ENCODE results near the gene KIDINS220.

Gene KIDINS220

GRCh38 chr2:8685697-8686358 lies 151.6 kb downstream of the KIDINS220 start:
- DNase-seq: peak; percentile 58

DNA sequence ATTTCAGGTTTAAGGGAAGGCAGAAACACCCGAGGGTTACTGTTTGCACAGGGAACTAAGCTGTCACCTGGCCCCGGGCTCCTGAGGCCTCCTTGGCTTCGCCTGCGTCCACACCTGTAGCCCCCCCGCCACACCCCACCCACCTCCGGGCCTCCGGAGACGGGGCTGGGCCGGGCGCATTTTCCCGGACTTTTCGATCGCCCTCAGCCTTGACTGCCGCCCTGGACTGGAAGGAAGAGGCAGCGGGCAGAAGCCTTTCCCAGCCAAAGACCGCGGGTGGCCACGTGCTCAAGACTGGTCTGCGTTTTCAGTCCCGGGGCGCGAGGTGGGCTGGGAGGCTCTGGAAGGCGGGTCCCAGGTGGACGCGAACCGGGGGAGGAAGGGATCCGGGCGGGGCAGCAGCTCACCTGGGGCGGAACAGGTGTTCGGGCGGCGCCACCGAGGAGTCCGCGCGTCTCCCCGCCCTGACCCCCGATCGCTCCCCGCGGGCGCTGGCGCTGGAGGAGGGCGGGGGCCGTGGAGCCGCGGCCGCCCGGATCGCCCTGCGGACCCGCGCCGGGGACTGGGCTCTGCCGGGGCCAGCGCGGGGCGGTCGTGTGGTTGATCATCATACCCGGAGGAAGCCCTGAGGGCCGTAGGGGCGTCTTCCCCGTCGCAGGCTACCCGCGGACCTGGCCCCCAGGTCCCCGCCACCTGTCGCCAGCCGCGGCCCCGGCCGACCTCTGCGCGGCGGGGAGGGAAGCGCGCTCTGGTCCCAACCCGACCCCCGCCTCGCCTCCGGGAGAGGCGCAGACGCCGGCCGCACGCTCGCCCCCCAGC lies 152.3 kb downstream of the KIDINS220 start:
- DNase-seq: peak; percentile 52

DNA sequence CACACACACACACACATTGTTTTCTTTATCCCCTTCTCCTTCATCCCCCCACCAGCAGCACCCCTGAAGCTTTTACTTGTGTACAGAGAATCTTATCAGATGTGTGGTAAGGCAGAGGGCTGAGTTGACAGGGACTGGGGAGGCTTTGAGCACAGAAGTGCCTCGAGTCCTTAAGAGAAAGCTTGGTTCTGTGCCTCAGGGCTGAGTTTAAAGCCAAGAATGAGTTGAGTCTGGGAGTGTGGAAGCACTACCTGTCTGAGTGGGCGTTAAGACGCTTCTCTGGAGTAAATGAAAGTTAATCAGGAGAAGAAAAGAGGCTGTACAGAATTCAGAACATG lies 152.9 kb downstream of the KIDINS220 start:
- DNase-seq: peak; percentile 52

GRCh38 chr2:8682719-8683667 lies 154.4 kb downstream of the KIDINS220 start:
- no peak for DNase-seq

GRCh38 chr2:8681786-8682692 lies 155.4 kb downstream of the KIDINS220 start, which contains the start of gene ID2:
Gene ID2, plus strand, starts transcription at chr2:8682056. Its CDS starts 110 bp downstream, at chr2:8682166.
- DNase-seq: peak; percentile 97

DNA sequence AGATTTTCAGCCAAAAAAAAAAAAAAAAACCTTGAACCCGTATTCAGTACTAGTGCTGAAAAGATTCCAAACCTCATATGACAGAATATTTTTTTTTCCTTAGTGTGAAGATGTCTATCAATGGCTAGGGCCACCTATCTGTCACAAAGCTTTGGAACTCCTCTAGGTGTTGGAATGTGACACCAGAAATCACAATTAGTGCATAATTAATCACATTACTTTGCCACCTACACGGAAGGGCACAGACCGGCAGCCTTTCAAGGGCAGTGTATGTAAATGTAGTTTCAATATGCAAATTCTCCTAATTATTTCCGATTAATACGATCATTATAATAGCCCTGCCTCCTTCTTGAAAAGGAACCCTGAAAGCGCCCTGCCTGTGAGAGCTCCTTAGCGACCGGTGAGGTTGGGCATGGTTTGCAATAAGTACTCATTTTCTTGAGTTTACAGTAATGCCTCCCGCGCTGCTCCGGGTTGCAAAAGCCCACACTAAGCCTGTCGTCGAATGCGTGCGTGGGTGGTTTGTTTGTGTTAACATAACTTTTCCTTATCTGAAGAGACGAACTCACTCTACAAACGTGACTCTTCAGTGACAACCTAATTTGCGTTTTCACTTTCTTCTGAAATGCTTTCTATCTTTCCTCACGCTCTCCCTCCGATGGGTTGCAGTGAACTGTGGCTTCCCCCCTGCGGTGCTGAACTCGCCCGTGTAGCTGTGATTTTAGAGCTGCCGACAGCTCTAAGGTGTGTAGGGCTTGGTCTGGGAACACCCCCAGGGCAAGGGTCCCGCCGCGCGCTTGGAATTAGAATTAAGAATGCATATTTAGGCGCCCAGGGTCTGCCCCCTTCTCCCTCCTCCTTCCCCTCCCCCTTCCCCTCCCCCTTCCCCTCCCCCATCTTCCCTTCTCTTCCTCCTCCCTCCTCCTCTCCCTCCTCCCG lies 156.3 kb downstream of the KIDINS220 start:
- DNase-seq: peak; percentile 71

- DNase-seq: no peak
Observed at GRCh38 chr2:8679827-8680731, 157.3 kb downstream of the KIDINS220 start.

DNA sequence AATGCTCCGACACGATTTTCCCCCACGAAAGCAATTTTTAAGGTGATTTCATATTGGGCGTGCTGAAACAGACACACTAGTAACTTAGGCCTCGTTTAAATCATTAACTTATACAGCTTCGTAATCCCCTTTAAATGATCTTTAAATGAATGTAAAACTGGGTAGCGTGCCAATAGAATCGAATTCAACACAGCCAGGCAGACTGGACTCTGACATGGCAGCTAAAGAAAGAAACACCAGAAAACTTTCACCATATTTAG lies 157.9 kb downstream of the KIDINS220 start:
- no peak for DNase-seq

Measured in NCI-H1436 (cell line).